HepG2 (cell line): ENCODE measurements around the gene ZNF860. TPM values are rescaled to one million over a fixed set of nuclear protein-coding genes. Genes with fewer than 3 reads are reported as not detected.

Experiments used
- ATF3 ChIP-seq: sonication (generic); formaldehyde crosslinking; IDR thresholded peaks from 2 replicates; pipeline ENCODE4 v1.4.0; 2020; ENCODE audit warnings: missing genetic modification reagents
- CHCHD3 ChIP-seq: sonication (generic); formaldehyde crosslinking; IDR thresholded peaks from 2 replicates; pipeline ENCODE4 v1.8.0; 2022; ENCODE audit warnings: mild to moderate bottlenecking, missing genetic modification reagents, moderate library complexity
- CREB1 ChIP-seq, 2 experiments: fragments of 450-650 bp in 1 of 2; IDR thresholded peaks; 2 replicates each; pipeline ENCODE4 v1.6.1; 2016 to 2017; ENCODE audit warnings: control low read depth in 1 of 2, mild to moderate bottlenecking in 1 of 2, missing compliant biosample characterization in 1 of 2, missing genetic modification characterization in 1 of 2
- E2F5 ChIP-seq: sonication (generic); formaldehyde crosslinking; conservative IDR thresholded peaks from 2 replicates; pipeline ENCODE4 v1.4.0; 2020; ENCODE audit warnings: missing genetic modification reagents
- EP300 ChIP-seq, 3 experiments: sonication (generic) in 1 of 3; formaldehyde crosslinking in 1 of 3; IDR thresholded peaks; 2 replicates each; pipeline versions ENCODE4 v1.5.1 to v1.6.1; 2011 to 2020; ENCODE audit warnings: low read depth in 2 of 3, low read length in 2 of 3, borderline replicate concordance in 1 of 3, improper control_type of control experiment in 1 of 3, mild to moderate bottlenecking in 1 of 3, missing genetic modification reagents in 1 of 3, moderate library complexity in 1 of 3
- FOSL2 ChIP-seq: sonication (generic); formaldehyde crosslinking; IDR thresholded peaks from 2 replicates; pipeline ENCODE4 v1.4.0; 2020; ENCODE audit warnings: missing genetic modification reagents
- GTF3A ChIP-seq: sonication (generic); formaldehyde crosslinking; conservative IDR thresholded peaks from 2 replicates; pipeline ENCODE4 v1.4.0; 2020; ENCODE audit warnings: mild to moderate bottlenecking, missing genetic modification reagents
- KDM6A ChIP-seq: IDR thresholded peaks from 2 replicates; pipeline ENCODE4 v1.6.1; 2016; ENCODE audit warnings: low read depth
- MED1 ChIP-seq: sonication (generic); formaldehyde crosslinking; IDR thresholded peaks from 2 replicates; pipeline ENCODE4 v1.4.0; 2020; ENCODE audit warnings: missing genetic modification reagents
- MEIS2 ChIP-seq: sonication (generic); formaldehyde crosslinking; IDR thresholded peaks from 2 replicates; pipeline ENCODE4 v1.9.0; 2021; ENCODE audit warnings: mild to moderate bottlenecking, missing genetic modification reagents
- MXD1 ChIP-seq: sonication (generic); formaldehyde crosslinking; IDR thresholded peaks from 2 replicates; pipeline ENCODE4 v1.4.0; 2020; ENCODE audit warnings: mild to moderate bottlenecking, missing genetic modification reagents
- NAIF1 ChIP-seq: sonication (generic); formaldehyde crosslinking; IDR thresholded peaks from 2 replicates; pipeline ENCODE4 v1.5.0; 2020; ENCODE audit warnings: mild to moderate bottlenecking, missing genetic modification reagents, borderline replicate concordance
- RELA ChIP-seq: sonication (generic); formaldehyde crosslinking; IDR thresholded peaks from 2 replicates; pipeline ENCODE4 v1.4.0; 2020; ENCODE audit warnings: missing genetic modification reagents
- SOX5 ChIP-seq: IDR thresholded peaks from 2 replicates; pipeline ENCODE4 v1.6.1; 2016; ENCODE audit warnings: borderline replicate concordance
- THAP7 ChIP-seq: sonication (generic); formaldehyde crosslinking; IDR thresholded peaks from 2 replicates; pipeline ENCODE4 v1.8.1; 2023; ENCODE audit warnings: mild to moderate bottlenecking, missing genetic modification reagents
- U2AF1 ChIP-seq: fragments of 200-400 bp; formaldehyde crosslinking; optimal IDR thresholded peaks from 2 replicates; pipeline ENCODE3; 2017; ENCODE audit warnings: mild to moderate bottlenecking, low read depth, low read length
- ZBTB49 ChIP-seq: sonication (generic); formaldehyde crosslinking; IDR thresholded peaks from 2 replicates; pipeline ENCODE4 v1.4.0; 2020; ENCODE audit warnings: missing genetic modification reagents, borderline replicate concordance
- ZNF235 ChIP-seq: sonication (generic); formaldehyde crosslinking; IDR thresholded peaks from 2 replicates; pipeline ENCODE4 v1.8.1; 2023; ENCODE audit warnings: mild to moderate bottlenecking, missing genetic modification reagents, borderline replicate concordance
- ZNF550 ChIP-seq: sonication (generic); formaldehyde crosslinking; IDR thresholded peaks from 2 replicates; pipeline ENCODE4 v1.4.0; 2020; ENCODE audit warnings: mild to moderate bottlenecking, missing genetic modification reagents, borderline replicate concordance
- ZNF572 ChIP-seq: sonication (generic); formaldehyde crosslinking; IDR thresholded peaks from 2 replicates; pipeline ENCODE4 v1.5.1; 2020; ENCODE audit warnings: mild to moderate bottlenecking, missing genetic modification reagents
- ZNF660 ChIP-seq: sonication (generic); formaldehyde crosslinking; IDR thresholded peaks from 2 replicates; pipeline ENCODE4 v1.5.1; 2020; ENCODE audit warnings: mild to moderate bottlenecking, low read depth, missing genetic modification reagents, borderline replicate concordance
- ZNF720 ChIP-seq: sonication (generic); formaldehyde crosslinking; IDR thresholded peaks from 2 replicates; pipeline ENCODE4 v1.4.0; 2020; ENCODE audit warnings: missing genetic modification reagents
- ZNF749 ChIP-seq: sonication (generic); formaldehyde crosslinking; IDR thresholded peaks from 2 replicates; pipeline ENCODE4 v1.8.0; 2022; ENCODE audit warnings: mild to moderate bottlenecking, missing genetic modification reagents, moderate library complexity, borderline replicate concordance
- ZNF883 ChIP-seq: sonication (generic); formaldehyde crosslinking; IDR thresholded peaks from 2 replicates; pipeline ENCODE4 v1.5.1; 2020; ENCODE audit warnings: mild to moderate bottlenecking, missing genetic modification reagents; ENCODE audit errors: not compliant biosample characterization
- ZSCAN5A ChIP-seq: sonication (generic); formaldehyde crosslinking; IDR thresholded peaks from 2 replicates; pipeline ENCODE4 v1.8.0; 2022; ENCODE audit warnings: mild to moderate bottlenecking, missing genetic modification reagents, borderline replicate concordance
- polyA plus RNA-seq, 8 experiments: library from polyadenylated mRNA; depleted of rRNA in 3 of 8; stranded (reverse) in 7 of 8; unstranded in 1 of 8; fragments of >200 nt; fragmentation: Illumina TruSeq in 4 of 8; extraction: Trizol in 4 of 8; gene quantifications; 2 replicates each; pipeline versions ENCODE4 v1.2.1 to v1.2.3, GENCODE V29; 2011 to 2016; ENCODE audit warnings: low read depth in 4 of 8, missing spikeins in 1 of 8, mixed read lengths in 1 of 8; ENCODE audit not compliant: insufficient read depth in 1 of 8
- total RNA-seq, 5 experiments: library from RNA; depleted of rRNA; stranded (reverse); fragments of >200 nt; fragmentation: Illumina TruSeq; extraction: Trizol; gene quantifications; 2 replicates each; pipeline ENCODE4 v1.2.3, GENCODE V29; 2016; ENCODE audit warnings: low read depth in 1 of 5

ZNF860 gene
- total and polyA plus RNA-seq, 2 of the 13 experiments (the other 11 are each of a cell fraction or from before 2014, with no cell fraction given) = 0.55 to 0.73 TPM

- TF ChIP-seq CREB1 (IDR thresholded peaks at IDR 0.05) = no peak
- TF ChIP-seq CREB1 (CRISPR knock-in tag; IDR thresholded peaks at IDR 0.05) = 0 out of 2 replicates have a peak, but pooled peaks have one; percentile 25
- peak; percentile 75; the same call in 1 of the 2 replicates for TF ChIP-seq ZSCAN5A (CRISPR knock-in tag)
- no peak for TF ChIP-seq ZBTB49 (CRISPR knock-in tag)
- TF ChIP-seq EP300 (IDR thresholded peaks at IDR 0.05; ENCODE audit: low read depth in 2 of 2, low read length in 2 of 2) = peak; percentile 53 to 60; a peak in 2 of 4 replicates
- TF ChIP-seq EP300 (CRISPR knock-in tag; IDR thresholded peaks at IDR 0.05; ENCODE audit: borderline replicate concordance) = no peak
- no peak for TF ChIP-seq ZNF572 (CRISPR knock-in tag)
- TF ChIP-seq NAIF1 (CRISPR knock-in tag) = no peak
- TF ChIP-seq ATF3 (CRISPR knock-in tag) = no peak
- TF ChIP-seq U2AF1 = no peak
- no peak for TF ChIP-seq ZNF235 (CRISPR knock-in tag)
- no peak for TF ChIP-seq ZNF550
- peak; percentile 66 for TF ChIP-seq SOX5 (CRISPR knock-in tag)
- no peak for TF ChIP-seq ZNF749 (CRISPR knock-in tag)
- no peak for TF ChIP-seq MEIS2 (CRISPR knock-in tag)
- no peak for TF ChIP-seq RELA (CRISPR knock-in tag)
- peak; percentile 41 for TF ChIP-seq FOSL2 (CRISPR knock-in tag)
- TF ChIP-seq E2F5 (CRISPR knock-in tag) = no peak
- no peak for TF ChIP-seq THAP7
- no peak for TF ChIP-seq GTF3A
- no peak for TF ChIP-seq ZNF720
- no peak for TF ChIP-seq ZNF660 (CRISPR knock-in tag)
- TF ChIP-seq CHCHD3 (CRISPR knock-in tag) = no peak
- peak; percentile 34; the same call in 1 of the 2 replicates for TF ChIP-seq MED1 (CRISPR knock-in tag)
- TF ChIP-seq MXD1 (CRISPR knock-in tag) = no peak
- TF ChIP-seq KDM6A = no peak
- TF ChIP-seq ZNF883 (CRISPR knock-in tag) = no peak
Observed at GRCh38 chr3:31974471-31974870, 7.1 kb upstream of the ZNF860 start (continued).
